Measurements from ENCODE around the gene SAMD4A.

GRCh38 chr14:54747616-54748015 is 180.7 kb downstream of the SAMD4A start:
- TF ChIP-seq CTCF (IDR thresholded peaks at IDR 0.05; ENCODE audit: low read length): no peak
- TF ChIP-seq EZH2 (IDR thresholded peaks at IDR 0.05; ENCODE audit: borderline replicate concordance, low read length): no peak

All from OCI-LY1 (cell line).